ENCODE measurements around the gene ELMO2. TPM values are rescaled to one million over a fixed set of nuclear protein-coding genes. Genes with fewer than 3 reads are reported as not detected.

ELMO2 gene
- total RNA-seq, 1 donor from 2014 or later = 79.6 TPM

DNA sequence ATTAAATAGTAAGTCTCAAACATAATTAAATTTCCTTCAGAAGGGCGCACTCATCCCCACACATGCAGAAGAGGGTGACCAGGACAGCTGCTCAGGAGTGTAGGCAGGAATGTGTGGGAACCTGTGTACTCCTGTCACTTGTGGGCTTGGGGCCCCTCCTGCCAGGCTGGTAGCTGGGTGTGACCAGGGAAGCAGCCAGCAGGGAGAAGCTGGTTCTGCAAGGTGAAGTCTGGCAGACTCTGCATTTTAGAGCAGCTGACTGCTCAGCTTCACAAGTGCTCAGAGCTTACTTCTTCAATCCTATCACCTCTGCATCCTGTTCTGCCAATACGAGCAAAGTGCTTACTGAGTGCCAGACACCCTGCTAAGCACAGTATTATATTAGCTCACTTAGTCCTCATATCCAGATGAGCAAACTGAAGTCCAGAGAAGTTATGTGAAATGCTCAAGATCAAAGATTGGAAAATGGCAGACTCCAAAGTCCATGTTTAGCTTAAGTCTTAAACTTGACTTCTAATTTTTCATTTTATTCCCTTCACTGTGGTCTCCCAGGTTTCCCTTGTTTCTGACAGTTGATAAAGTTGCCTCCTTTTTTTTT, 27.9 kb downstream of the ELMO2 start:
- Mint-ChIP-seq H3K27me3 (no peaks in the 10 kb centered on the region), H3K4me1 (ENCODE audit: low read depth) (no peaks in the 10 kb centered on the region), H3K4me3 (ENCODE audit: low read depth) (no peak overlapping the region), H3K36me3 (ENCODE audit: insufficient read depth) (peaks cover 26% of the 10 kb centered on the region), H3K27ac (no peak overlapping the region), H3K9me3 (ENCODE audit: low read depth) (no peaks in the 10 kb centered on the region)
- DNase-seq (ENCODE audit: low spot score, unreplicated experiment) = no peak
- TF ChIP-seq, protein P1, sequence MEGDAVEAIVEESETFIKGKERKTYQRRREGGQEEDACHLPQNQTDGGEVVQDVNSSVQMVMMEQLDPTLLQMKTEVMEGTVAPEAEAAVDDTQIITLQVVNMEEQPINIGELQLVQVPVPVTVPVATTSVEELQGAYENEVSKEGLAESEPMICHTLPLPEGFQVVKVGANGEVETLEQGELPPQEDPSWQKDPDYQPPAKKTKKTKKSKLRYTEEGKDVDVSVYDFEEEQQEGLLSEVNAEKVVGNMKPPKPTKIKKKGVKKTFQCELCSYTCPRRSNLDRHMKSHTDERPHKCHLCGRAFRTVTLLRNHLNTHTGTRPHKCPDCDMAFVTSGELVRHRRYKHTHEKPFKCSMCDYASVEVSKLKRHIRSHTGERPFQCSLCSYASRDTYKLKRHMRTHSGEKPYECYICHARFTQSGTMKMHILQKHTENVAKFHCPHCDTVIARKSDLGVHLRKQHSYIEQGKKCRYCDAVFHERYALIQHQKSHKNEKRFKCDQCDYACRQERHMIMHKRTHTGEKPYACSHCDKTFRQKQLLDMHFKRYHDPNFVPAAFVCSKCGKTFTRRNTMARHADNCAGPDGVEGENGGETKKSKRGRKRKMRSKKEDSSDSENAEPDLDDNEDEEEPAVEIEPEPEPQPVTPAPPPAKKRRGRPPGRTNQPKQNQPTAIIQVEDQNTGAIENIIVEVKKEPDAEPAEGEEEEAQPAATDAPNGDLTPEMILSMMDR (IDR thresholded peaks at IDR 0.05; ENCODE audit: unreplicated experiment) = no peak

DNA sequence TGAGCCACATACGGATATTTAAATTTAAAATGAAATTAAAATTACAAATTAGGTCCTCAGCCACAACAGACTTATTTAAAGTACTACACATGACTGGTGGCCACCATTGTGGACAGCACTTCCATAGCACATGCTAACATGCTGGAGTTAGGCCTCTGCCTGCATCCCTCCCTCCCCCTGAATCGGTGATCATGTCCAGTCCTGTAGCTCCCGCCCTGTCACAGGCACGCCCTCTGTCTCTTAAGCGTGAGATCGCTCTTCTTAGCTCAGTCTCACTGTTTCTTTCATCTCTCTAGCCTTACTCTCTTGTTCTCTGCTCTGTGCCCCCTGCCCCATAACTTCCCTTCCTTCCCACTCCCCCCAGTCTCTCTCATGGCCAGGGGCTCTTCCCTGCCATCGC, 28.9 kb downstream of the ELMO2 start:
- Mint-ChIP-seq H3K4me3 (ENCODE audit: low read depth) (no peak overlapping the region), H3K27me3 (no peaks in the 10 kb centered on the region), H3K27ac (peak overlapping the region; percentile 53), H3K36me3 (ENCODE audit: insufficient read depth) (peaks cover 32% of the 10 kb centered on the region), H3K4me1 (ENCODE audit: low read depth) (no peaks in the 10 kb centered on the region), H3K9me3 (ENCODE audit: low read depth) (no peaks in the 10 kb centered on the region)
- DNase-seq (ENCODE audit: low spot score, unreplicated experiment) = no peak
- TF ChIP-seq, protein P1 (IDR thresholded peaks at IDR 0.05; ENCODE audit: unreplicated experiment) = no peak

DNA sequence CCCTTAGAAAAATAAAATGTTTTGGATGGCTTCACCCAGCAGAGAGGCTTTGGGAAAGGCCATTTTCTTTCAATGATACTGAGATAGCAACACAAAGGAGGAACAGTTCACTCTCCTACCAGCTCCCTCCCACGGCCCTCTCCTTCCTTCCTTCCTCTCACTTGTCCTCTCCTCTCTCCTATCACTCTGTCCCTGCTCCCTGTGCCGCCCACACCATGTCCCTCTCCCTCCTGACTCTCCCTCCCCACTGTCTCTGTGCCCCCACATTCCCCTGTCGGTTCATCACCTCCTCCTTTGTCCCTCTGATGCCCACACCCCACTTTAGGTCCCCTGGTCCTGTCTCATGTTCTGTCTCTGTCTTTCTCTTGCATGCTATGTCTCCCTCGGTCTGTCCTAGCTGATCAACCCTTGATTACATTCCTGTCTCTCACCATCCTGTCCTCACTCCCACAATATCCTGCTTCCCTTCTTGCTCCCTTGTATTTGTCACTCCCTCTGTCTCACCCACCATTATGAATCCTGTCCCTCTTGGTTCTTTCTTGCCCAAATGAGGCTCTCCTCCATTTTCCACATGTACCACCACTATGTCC, 30.1 kb downstream of the ELMO2 start:
- Mint-ChIP-seq H3K36me3 (ENCODE audit: insufficient read depth) (peaks cover 32% of the 10 kb centered on the region), H3K27me3 (no peaks in the 10 kb centered on the region), H3K27ac (peak overlapping the region; percentile 3), H3K9me3 (ENCODE audit: low read depth) (no peaks in the 10 kb centered on the region), H3K4me3 (ENCODE audit: low read depth) (no peak overlapping the region), H3K4me1 (ENCODE audit: low read depth) (no peaks in the 10 kb centered on the region)
- DNase-seq (ENCODE audit: low spot score, unreplicated experiment) = no peak
- TF ChIP-seq, protein P1 (IDR thresholded peaks at IDR 0.05; ENCODE audit: unreplicated experiment) = no peak

DNA sequence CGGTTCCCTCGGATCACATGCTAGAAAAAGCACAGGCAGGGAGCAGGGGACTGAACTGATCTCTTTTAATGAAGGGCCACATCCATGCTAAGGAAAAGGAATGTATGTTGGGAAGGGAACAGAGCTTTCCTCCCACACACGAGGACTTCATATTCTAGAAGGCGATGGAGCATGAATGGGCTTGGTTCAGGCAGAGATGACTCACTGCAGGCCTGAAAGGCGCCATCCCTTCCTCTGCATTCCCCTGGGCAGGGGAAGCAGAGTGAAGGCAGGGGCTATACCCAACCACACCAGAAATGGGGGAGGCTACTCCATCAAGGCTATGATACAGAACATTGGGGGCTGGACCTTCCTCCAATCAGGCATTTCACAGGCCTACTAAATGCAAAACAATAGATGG, 30.6 kb downstream of the ELMO2 start:
- no peak for DNase-seq (ENCODE audit: low spot score, unreplicated experiment)
- Mint-ChIP-seq H3K27me3 (no peaks in the 10 kb centered on the region), H3K27ac (no peak overlapping the region), H3K36me3 (ENCODE audit: insufficient read depth) (peaks cover 32% of the 10 kb centered on the region), H3K9me3 (ENCODE audit: low read depth) (no peaks in the 10 kb centered on the region), H3K4me3 (ENCODE audit: low read depth) (no peak overlapping the region), H3K4me1 (ENCODE audit: low read depth) (no peaks in the 10 kb centered on the region)
- TF ChIP-seq, protein P1 (IDR thresholded peaks at IDR 0.05; ENCODE audit: unreplicated experiment) = no peak

DNA sequence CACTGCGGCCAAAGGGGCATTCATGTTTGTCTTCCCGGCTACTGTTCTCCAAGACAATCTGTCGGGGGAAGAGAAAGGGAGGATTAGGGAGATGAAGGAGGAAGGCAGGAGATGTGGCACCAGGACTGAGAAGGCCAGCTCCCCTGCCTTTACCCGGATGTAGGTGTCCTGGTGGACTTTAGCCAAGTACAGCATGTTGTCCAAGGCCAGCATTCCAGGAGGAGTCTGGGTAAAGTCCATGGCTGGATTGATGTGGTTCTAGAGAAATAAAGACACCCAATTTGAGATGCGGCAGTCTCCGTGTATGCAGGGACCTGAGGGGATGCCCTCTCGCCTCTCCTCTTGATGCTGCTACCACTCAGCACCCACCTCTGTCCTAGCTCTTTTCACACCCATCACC, 32.0 kb downstream of the ELMO2 start:
- Mint-ChIP-seq H3K9me3 (ENCODE audit: low read depth) (no peaks in the 10 kb centered on the region), H3K36me3 (ENCODE audit: insufficient read depth) (peaks cover 28% of the 10 kb centered on the region), H3K4me3 (ENCODE audit: low read depth) (no peak overlapping the region), H3K27me3 (no peaks in the 10 kb centered on the region), H3K4me1 (ENCODE audit: low read depth) (no peaks in the 10 kb centered on the region), H3K27ac (peak overlapping the region; percentile 15)
- no peak for DNase-seq (ENCODE audit: low spot score, unreplicated experiment)
- TF ChIP-seq, protein P1 (IDR thresholded peaks at IDR 0.05; ENCODE audit: unreplicated experiment) = no peak

Data from progenitor cell of endocrine pancreas (in vitro differentiated cells).